Erythroblast (primary cell): ENCODE measurements around the gene PPIL3.

Experiments
- GATA1 ChIP-seq: IDR thresholded peaks from 2 replicates; pipeline ENCODE4 v1.6.1; 2011; ENCODE audit warnings: low read depth, mild to moderate bottlenecking, control low read depth, low read length, moderate library complexity
- POLR2A ChIP-seq: IDR thresholded peaks from 2 replicates; pipeline ENCODE4 v1.6.1; 2011; ENCODE audit warnings: mild to moderate bottlenecking, low read length

DNA sequence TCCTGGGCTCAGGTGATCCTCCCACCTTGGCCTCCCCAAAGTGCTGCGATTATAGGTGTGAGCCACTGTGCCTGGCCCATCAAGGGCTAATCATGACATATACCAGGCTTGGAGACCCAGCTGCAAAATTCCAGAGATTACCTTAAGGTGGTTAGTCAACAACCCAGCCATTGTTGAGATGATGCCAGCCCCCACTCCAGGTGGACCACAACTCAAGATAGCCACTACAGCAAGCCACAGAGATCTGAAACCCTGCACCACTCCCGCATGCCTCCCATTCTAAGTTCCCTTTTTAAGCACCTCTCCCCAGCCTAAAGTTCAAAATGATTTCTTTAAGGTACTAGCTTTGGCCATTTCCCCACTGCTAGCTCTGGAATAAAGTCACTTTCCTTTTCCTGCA is 19.9 kb downstream of the PPIL3 start:
- TF ChIP-seq POLR2A = no peak
- TF ChIP-seq GATA1 = no peak
